HT1080 (cell line): ENCODE results near the gene GAB1. TPM values are rescaled to one million over a fixed set of nuclear protein-coding genes. Genes with fewer than 3 reads are reported as not detected.

Experiments
- DNase-seq: peaks from one replicate; pipeline ENCODE4 v3.0.0-alpha.2; 2015; ENCODE audit warnings: low read depth
- total RNA-seq: library from RNA; depleted of rRNA; stranded (reverse); fragments of >200 nt; shearing (Covaris generic); gene quantifications from 2 replicates; pipeline ENCODE4 v1.2.3, GENCODE V29; 2014

Gene GAB1
- total RNA-seq, 1 experiment from 2014 or later = 6.3 TPM

GRCh38 chr4:143383005-143383574, 46.4 kb downstream of the GAB1 start:
- DNase-seq = no peak

- no peak for DNase-seq
These were observed 47.8 kb downstream of the GAB1 start for GRCh38 chr4:143384381-143384994.

GRCh38 chr4:143386812-143387211, 50.1 kb downstream of the GAB1 start:
- DNase-seq = no peak

GRCh38 chr4:143389579-143390195, 53.0 kb downstream of the GAB1 start:
- DNase-seq = no peak

- DNase-seq = no peak
These were observed 54.1 kb downstream of the GAB1 start for GRCh38 chr4:143390764-143391163.

- no peak for DNase-seq
These were observed 54.6 kb downstream of the GAB1 start for GRCh38 chr4:143391261-143391660.

GRCh38 chr4:143391895-143392294, 55.2 kb downstream of the GAB1 start:
- DNase-seq = no peak

GRCh38 chr4:143393195-143393594, 56.5 kb downstream of the GAB1 start:
- no peak for DNase-seq

GRCh38 chr4:143394739-143395453, 58.2 kb downstream of the GAB1 start:
- no peak for DNase-seq

GRCh38 chr4:143396695-143397094, 60.0 kb downstream of the GAB1 start:
- no peak for DNase-seq

- DNase-seq = no peak
These were observed 60.7 kb downstream of the GAB1 start for GRCh38 chr4:143397335-143397734.

- no peak for DNase-seq
These were observed 61.2 kb downstream of the GAB1 start for GRCh38 chr4:143397887-143398286.

- DNase-seq = peak; percentile 51
These were observed 62.7 kb downstream of the GAB1 start for GRCh38 chr4:143399113-143399949.

- no peak for DNase-seq
These were observed 63.4 kb downstream of the GAB1 start for GRCh38 chr4:143400082-143400481.

- DNase-seq = no peak
These were observed 66.3 kb downstream of the GAB1 start for GRCh38 chr4:143402776-143403552.

GRCh38 chr4:143403553-143403820, 66.8 kb downstream of the GAB1 start:
- DNase-seq = no peak

GRCh38 chr4:143404555-143404954, 67.9 kb downstream of the GAB1 start:
- DNase-seq = no peak

- no peak for DNase-seq
These were observed 68.5 kb downstream of the GAB1 start for GRCh38 chr4:143405075-143405730.

- no peak for DNase-seq
These were observed 69.8 kb downstream of the GAB1 start for GRCh38 chr4:143406523-143406922.

- DNase-seq = no peak
These were observed 70.8 kb downstream of the GAB1 start for GRCh38 chr4:143407474-143407873.
